Peyer's patch (tissue), 4 donors: ENCODE results near the gene FLOT1.

Experiments used
- POLR2A ChIP-seq, 2 donors: fragments of 450-650 bp; IDR thresholded peaks; one replicate each; pipeline ENCODE4 v1.5.1; 2017; ENCODE audit warnings: antibody characterized with exemption in 2 of 2, mild to moderate bottlenecking in 2 of 2, moderate library complexity in 2 of 2
- TF ChIP-seq, protein P1 (sequence below), 6 experiments: fragments of 450-650 bp in 4 of 6; fragments of 200-600 bp in 2 of 6; sonication (generic) in 1 of 6; IDR thresholded peaks; one replicate each; pipeline ENCODE4 v1.5.1; 2017 to 2019; ENCODE audit warnings: antibody characterized with exemption in 6 of 6, mild to moderate bottlenecking in 3 of 6, moderate library complexity in 1 of 6

DNA sequence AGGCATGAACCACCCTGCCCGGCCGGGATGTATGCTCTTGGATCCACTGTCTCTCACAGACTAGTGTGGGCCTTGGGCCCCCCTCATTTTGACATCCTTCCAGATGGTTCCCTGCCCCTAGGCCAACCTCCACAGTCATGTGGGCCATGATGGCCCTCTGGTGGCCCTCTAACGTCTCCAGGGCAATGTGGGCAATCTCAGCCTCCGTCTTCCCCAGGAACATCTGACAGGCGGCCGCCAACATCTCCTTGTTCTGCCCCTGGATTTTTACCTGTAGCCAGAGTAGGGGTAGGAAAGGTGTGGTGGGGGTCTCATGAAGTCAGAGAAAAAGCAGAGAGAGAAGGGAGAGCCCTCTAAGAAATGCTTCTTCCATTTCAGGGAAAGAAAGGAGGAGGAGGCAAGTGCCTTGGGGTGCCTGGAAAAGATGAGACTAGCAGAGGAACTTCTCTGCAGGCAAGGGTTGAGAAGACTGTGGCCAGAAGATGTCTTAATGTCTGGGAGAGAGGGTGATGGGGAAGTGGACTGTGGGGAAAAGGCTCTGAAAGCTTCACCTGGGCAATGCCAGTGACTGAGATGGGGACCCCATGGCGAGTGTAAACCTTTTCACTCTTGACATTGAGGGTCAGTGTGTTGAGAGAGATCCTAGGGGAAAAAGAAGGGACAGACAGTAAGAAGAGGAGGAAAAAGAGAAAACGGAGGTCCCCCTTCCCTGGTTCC is 1.3 kb downstream of the FLOT1 start:
- TF ChIP-seq, protein P1, sequence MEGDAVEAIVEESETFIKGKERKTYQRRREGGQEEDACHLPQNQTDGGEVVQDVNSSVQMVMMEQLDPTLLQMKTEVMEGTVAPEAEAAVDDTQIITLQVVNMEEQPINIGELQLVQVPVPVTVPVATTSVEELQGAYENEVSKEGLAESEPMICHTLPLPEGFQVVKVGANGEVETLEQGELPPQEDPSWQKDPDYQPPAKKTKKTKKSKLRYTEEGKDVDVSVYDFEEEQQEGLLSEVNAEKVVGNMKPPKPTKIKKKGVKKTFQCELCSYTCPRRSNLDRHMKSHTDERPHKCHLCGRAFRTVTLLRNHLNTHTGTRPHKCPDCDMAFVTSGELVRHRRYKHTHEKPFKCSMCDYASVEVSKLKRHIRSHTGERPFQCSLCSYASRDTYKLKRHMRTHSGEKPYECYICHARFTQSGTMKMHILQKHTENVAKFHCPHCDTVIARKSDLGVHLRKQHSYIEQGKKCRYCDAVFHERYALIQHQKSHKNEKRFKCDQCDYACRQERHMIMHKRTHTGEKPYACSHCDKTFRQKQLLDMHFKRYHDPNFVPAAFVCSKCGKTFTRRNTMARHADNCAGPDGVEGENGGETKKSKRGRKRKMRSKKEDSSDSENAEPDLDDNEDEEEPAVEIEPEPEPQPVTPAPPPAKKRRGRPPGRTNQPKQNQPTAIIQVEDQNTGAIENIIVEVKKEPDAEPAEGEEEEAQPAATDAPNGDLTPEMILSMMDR (IDR thresholded peaks at IDR 0.05) = no peak
- no peak for TF ChIP-seq POLR2A (IDR thresholded peaks at IDR 0.05)
